LNCaP clone FGC (cell line): ENCODE measurements around the gene NUFIP2.

Source experiments
- DNase-seq: peaks from one replicate; pipeline ENCODE4 v3.0.0-alpha.2; 2011; ENCODE audit warnings: low read depth
- H3K4me3 ChIP-seq: 2 replicates; pipeline ENCODE4 v1.5.1; 2011; ENCODE audit warnings: mild to moderate bottlenecking, low read depth, low read length, control low read depth
- TF ChIP-seq, protein P1 (sequence below): IDR thresholded peaks from 2 replicates; pipeline ENCODE4 v1.5.1; 2012; ENCODE audit warnings: mild to moderate bottlenecking; ENCODE audit not compliant: control insufficient read depth, insufficient read depth; ENCODE audit errors: extremely low read depth

The NUFIP2 gene

DNA sequence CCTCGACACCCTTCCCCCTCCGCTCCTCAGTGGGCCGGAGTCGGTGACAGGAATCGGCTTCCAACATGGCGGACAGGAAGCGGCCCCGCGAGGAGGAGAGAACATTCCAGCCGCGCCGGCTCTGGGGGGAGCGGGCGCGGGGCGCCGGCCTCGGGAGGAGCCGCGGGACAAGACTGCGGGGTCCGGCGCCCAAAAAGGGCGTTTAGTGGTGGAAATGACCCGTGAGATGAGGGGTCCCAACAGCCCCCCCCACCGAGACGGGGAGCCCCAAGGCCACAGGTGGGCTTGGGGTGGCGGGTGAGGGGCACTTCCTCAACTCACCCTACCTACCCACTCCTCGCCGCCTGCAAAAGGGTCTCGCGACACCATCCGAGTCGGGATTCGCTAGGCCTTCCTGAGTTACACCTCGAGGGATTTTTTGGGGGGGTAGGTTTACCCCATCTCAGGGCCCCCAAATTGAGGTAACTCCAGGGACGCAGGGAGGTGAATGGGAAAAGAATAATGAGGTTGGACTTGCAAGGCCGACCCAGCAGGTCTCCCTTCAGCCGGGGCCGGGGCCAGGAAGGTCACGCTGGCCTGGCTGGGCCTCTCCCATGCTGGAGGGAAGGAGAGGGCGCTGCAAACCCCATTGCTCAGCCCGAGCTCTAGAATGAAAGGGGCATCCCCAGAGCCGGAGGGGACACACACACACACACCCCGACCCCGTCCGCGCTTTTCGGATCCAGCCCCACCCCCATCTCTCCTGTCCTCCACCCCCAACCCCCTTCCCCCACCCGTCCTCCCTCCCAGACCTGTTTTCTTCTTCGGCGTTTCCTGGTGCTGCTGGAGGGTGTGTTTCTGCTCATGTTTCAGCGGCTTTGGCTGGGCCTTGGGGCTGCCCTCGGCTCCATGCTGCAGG, 707 bp downstream of the NUFIP2 start:
- TF ChIP-seq, protein P1, sequence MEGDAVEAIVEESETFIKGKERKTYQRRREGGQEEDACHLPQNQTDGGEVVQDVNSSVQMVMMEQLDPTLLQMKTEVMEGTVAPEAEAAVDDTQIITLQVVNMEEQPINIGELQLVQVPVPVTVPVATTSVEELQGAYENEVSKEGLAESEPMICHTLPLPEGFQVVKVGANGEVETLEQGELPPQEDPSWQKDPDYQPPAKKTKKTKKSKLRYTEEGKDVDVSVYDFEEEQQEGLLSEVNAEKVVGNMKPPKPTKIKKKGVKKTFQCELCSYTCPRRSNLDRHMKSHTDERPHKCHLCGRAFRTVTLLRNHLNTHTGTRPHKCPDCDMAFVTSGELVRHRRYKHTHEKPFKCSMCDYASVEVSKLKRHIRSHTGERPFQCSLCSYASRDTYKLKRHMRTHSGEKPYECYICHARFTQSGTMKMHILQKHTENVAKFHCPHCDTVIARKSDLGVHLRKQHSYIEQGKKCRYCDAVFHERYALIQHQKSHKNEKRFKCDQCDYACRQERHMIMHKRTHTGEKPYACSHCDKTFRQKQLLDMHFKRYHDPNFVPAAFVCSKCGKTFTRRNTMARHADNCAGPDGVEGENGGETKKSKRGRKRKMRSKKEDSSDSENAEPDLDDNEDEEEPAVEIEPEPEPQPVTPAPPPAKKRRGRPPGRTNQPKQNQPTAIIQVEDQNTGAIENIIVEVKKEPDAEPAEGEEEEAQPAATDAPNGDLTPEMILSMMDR = no peak
- H3K4me3 ChIP-seq = peak overlapping the region; percentile 100
- no peak for DNase-seq

DNA sequence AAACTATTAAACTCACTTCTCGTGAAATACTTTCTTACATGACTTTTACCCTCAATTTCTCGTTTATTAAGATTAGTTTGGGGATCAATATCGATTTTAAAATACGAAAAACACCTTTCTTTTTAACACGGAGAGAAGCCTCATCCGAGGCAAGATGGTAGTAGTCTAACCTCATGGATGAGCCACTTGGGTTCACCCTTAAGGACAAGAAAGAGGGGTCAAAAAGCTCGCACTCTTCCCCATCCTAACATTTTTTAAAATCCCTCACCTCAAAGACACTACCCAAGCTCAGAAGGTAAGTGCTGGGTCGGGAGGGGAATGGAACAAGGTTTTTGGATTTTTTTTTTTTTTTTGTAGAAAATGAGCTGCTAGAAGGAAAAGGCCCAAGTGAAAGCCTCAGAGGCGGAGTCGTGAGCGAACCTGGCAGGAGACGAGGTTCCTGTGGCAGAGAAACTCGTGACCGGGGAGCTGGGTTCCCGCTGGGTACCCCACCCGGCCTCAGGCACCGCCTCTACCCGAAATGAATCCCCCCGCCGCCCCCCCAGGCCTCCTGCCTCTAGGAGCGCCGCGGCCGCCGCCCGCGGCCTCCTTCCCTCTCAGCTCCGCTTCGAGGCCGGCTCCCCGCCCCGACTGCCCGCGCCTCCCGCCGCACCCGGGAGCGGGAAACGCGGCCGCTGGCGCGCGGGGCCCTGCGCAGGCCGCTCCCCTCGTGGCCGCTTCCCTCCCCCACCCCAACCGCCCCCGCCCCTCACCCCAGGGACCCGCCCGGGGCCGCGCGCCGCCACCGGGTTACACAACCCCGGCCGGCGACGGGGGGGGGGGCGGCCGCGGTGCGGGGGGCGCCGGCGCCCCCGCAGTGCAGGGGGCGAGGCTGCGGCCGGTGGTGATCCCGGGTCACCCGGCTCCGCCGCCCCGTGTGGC, 1.6 kb downstream of the NUFIP2 start:
- DNase-seq = no peak

DNA sequence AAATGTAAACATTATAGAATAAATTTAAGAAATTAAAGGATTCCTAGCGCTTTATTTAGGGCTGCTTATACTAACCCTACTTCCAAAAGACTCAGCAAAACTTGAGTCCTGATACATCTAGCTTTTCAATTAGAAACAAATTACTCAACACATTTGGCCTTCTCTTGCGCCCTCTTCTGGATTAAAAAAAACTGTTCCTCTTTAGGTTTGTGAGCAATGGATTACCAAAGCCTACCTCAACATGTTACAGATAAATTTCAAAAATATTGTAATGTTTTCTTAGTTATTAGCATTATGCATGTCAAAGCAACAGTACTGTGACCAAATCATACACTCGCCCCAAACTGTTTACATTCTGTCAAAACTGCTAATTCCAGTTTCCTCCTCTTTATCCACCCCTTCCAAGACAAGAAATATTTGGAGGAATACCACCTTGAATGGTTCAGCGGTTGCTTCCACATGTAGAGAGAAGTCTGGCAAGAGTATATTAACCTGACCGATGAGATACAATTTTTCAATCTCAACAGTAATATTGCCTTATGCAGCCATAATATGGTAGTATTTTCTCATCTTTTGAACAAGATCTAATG, 2.7 kb downstream of the NUFIP2 start:
- peak; percentile 43 for DNase-seq
- peak overlapping the region; percentile 100 for H3K4me3 ChIP-seq

More for the DNA sequence above, 1.6 kb downstream of the NUFIP2 start:
- H3K4me3 ChIP-seq = peak overlapping the region; percentile 100
- TF ChIP-seq, protein P1 = no peak

DNA sequence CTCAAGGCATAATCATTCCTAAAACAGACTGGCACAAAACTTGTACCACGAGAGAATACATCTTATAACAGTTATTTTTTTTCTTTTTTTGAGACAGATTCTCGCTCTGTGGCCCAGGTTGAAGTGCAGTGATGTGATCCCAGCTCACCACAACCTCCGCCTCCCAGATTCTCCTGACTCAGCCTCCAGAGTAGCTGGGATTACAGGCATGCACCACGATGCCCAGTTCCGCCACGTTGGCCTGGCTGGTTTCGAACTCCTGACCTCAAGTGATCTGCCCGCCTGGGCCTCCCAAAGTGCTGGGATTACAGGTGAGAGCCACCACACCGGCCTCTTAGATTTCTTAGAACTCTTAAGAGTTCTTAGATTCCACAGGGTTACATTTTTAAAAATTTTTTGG, 4.1 kb downstream of the NUFIP2 start:
- H3K4me3 ChIP-seq = no peak overlapping the region
- TF ChIP-seq, protein P1 = no peak
- no peak for DNase-seq

More for the DNA sequence above, 2.7 kb downstream of the NUFIP2 start:
- TF ChIP-seq, protein P1 = peak; percentile 61

DNA sequence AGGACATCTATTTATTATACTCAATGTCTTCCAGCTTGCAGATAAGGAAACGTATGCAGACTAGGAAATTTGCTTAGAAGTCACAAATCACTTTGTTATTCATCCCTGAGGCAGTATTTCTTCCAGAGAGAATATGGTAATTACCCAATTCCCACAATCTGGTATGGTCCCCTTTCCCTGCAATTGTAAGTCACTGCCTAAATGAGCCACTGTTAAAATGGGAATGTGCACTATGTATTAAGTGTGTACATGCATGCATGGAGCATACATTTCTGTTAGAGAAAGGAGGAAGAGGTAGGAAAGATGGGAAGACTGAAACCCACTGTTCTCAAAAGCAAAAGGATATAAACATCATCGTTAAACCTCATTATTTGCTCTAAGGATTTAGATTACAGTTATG, 10.0 kb downstream of the NUFIP2 start:
- DNase-seq = no peak
- no peak overlapping the region for H3K4me3 ChIP-seq
- TF ChIP-seq, protein P1 = no peak

DNA sequence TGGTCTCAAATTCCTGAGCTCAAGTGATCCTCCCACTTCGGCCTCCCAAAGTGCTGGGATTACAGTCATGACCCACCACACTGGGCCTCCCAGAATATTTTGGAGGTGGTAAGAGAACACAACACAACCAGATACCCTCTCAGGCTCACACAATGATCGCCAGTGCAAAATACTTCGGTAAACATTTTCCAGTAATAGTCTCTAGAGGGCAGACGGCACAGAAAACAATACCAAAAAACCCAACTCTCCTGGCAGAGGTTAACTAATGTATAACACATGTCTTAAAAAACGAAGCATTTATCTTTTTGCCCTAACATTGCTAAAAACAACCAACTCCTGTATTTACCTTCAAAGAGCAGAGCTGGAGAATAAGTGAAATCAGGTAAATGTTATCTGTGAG, 10.5 kb downstream of the NUFIP2 start:
- TF ChIP-seq, protein P1 = 0 out of 2 replicates have a peak, but pooled peaks have one; percentile 12
- DNase-seq = no peak
- H3K4me3 ChIP-seq = no peak overlapping the region
